Hepatocyte (in vitro differentiated cells): Measurements from ENCODE around the gene PBX3.

Experiments used
- EZH2phosphoT487 ChIP-seq: fragments of 200-600 bp; sonication (generic); IDR thresholded peaks from one replicate; pipeline ENCODE4 v1.6.1; 2018; ENCODE audit warnings: antibody characterized with exemption, mild to moderate bottlenecking, low read depth, moderate library complexity; ENCODE audit not compliant: unreplicated experiment, severe bottlenecking
- TF ChIP-seq, protein P1 (sequence below): fragments of 200-600 bp; sonication (generic); IDR thresholded peaks from 2 replicates; pipeline ENCODE4 v1.5.1; 2016; ENCODE audit warnings: antibody characterized with exemption, mild to moderate bottlenecking; ENCODE audit not compliant: poor library complexity

DNA sequence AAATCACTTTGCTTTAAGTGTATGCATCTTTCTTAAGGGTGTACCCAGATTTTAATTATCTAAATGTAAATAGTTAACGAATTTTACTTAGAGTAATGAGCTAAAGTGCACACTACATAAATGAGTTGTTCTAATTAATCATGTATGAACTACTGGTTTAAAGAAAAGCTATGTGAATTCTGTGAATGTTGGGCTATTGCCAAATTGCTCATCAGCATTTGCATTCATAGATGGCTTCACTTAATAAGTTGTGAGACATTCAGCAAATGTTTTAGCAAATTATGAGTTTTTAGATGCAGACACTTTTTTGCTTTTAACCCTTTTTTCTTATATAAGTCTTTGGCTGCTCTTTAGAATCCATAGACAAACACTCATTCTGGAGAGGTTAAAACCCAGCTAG is 175.7 kb downstream of the PBX3 start:
- no peak for TF ChIP-seq EZH2phosphoT487
- TF ChIP-seq, protein P1, sequence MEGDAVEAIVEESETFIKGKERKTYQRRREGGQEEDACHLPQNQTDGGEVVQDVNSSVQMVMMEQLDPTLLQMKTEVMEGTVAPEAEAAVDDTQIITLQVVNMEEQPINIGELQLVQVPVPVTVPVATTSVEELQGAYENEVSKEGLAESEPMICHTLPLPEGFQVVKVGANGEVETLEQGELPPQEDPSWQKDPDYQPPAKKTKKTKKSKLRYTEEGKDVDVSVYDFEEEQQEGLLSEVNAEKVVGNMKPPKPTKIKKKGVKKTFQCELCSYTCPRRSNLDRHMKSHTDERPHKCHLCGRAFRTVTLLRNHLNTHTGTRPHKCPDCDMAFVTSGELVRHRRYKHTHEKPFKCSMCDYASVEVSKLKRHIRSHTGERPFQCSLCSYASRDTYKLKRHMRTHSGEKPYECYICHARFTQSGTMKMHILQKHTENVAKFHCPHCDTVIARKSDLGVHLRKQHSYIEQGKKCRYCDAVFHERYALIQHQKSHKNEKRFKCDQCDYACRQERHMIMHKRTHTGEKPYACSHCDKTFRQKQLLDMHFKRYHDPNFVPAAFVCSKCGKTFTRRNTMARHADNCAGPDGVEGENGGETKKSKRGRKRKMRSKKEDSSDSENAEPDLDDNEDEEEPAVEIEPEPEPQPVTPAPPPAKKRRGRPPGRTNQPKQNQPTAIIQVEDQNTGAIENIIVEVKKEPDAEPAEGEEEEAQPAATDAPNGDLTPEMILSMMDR = no peak
